ENCODE results near the gene NMT1.

- TF ChIP-seq MAX (IDR thresholded peaks at IDR 0.05) (no peak), ATM (IDR thresholded peaks at IDR 0.05; ENCODE audit: borderline replicate concordance) (no peak), CTCF (CRISPR knock-in tag; IDR thresholded peaks at IDR 0.05) (no peak), ATF2 (CRISPR knock-in tag; IDR thresholded peaks at IDR 0.05) (no peak), PREB (CRISPR knock-in tag; IDR thresholded peaks at IDR 0.05) (no peak), MTA1 (CRISPR knock-in tag; IDR thresholded peaks at IDR 0.05; ENCODE audit: borderline replicate concordance) (no peak)
These were observed 85.4 kb downstream of the NMT1 start for GRCh38 chr17:45146592-45146889.

All from HepG2 (cell line).